ENCODE data around the gene CCL22.
"Not testable (repeated sequence)": the region's sequence is repeated elsewhere in the genome, so short reads cannot be mapped to it uniquely, and the experiment has no call there.

CCL22 gene, protein sequence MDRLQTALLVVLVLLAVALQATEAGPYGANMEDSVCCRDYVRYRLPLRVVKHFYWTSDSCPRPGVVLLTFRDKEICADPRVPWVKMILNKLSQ

DNA sequence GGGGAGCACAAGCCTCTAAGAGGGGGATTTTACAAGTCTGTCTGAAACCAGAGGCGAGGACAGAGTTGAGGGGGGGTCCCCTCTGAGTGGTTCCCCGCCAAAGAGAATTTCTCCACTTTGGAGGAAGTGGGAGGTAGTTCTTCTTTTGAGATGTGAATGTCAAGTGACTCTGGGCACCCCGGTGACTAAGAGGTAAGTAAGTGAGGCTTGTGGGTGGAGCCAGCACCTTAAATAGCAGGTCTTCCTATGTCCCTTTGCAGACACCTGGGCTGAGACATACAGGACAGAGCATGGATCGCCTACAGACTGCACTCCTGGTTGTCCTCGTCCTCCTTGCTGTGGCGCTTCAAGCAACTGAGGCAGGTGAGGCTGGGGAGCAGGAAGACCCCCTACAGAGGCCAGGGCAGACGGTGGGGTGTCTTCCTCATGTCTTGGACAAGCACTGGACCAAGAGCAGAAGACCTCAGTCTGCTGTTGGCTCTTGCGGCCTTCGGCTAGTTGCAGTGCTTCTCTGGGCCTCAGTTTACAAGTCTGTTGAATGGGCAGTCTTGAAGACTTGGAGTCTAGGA is at the start of gene CCL22:
CCL22 (plus strand) TSS at position 257 of the 569 bp plus-strand sequence; CDS start at position 291, 34 bp downstream.
- DNase-seq, result no peak

GRCh38 chr16:57310801-57311200 is 47.8 kb upstream of the CCL22 start:
- DNase-seq, result no peak

DNA sequence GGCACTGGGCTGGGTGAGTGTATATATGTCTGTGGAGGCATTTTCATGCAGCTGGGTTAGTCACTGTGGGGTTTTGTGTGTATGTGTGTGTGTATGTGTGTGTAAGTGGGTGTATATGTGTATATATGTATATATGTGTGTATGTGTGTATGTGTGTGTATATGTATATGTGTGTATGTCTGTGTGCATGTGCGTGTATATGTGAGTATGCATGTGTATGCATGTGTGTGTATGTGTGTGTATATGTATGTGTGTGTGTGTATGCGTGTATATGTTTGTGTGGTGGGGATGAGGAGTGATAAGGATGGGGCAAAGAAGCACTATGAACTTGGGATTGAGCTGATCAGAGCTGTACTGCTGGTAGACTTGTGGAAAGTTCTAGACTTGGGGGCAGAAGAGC is 45.1 kb upstream of the CCL22 start:
- no peak for DNase-seq

DNA sequence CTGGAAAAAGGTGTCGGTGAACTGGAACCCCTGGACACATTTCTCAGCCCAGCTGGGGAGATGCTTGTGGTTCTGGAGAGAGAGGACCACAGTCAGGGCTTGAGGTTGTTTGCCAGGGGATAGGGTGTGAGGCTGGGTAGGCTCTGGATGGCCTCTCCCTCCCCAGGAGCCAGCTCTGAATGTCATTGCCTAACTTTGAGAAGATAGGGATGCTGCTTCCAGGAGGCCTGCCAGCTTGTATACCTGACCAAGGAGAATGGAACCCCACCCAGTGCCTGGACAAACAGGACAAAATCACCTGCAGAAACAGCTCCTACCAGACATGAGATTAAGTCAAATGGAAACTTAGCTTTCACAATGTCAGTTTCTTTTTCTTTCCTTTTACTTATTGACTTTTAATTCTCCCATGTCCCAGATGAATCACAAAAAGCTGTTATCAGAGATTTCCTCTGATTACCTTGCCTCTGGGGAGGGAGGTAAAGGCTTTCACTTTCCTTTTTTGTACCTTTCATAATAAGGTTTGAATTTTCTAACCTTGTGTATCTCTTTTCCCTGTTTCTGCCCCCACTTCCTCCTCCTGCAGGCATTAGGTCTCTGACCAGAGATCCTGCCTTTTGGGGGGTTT is 44.3 kb upstream of the CCL22 start:
- no peak for DNase-seq

DNA sequence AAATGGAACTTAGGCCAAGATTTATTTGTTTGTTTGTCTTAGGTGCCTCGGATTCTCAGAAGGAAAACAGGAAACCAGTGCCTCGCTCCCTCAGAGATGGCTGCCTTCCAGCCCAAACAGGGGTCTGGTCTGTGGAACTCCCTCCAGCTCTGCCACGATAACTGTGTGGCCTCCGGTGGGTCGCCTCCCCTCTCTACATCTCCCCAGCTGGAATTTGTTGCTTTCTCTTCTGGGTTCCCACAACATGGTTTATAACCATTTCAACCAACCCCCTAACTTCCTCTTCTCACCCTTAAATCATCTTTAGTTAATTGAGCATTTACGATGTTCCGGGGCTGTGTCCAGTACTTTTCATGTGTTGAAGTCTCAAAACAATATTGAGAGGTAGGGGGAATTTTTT is 43.2 kb upstream of the CCL22 start:
- DNase-seq, result no peak

DNA sequence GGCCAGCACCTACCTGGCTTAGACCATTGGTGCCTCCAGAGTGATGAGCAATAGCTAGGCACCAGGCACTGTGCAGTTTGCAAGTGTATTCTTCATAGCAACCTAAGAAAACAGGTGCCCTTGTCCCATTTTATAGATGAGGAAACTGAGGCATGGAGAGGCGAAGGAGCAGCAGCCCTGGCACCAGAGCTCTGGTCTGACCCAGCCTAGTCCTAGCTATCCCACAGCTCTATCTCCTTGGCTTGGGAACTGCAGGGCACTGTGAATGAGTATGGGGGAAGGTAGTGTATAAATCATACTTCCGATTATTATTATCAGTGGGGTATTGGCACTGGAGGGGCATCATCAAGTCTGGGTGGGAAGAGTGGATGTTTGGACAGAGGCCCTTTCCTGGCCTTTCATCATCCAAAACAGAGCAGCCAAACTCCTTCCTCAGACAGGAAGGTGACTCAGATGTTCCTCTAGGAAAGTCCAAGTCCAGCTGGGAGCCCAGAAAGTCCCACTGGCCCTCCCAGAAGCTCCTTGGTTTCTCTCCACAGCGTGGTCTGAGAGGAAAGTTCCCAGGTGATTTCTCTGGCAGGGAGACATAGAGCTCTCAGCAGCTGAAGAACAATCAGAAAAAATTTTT is 42.1 kb upstream of the CCL22 start:
- DNase-seq, result no peak

- no peak for DNase-seq
These were observed 40.2 kb upstream of the CCL22 start for GRCh38 chr16:57318240-57318970.

GRCh38 chr16:57319646-57320045 is 38.9 kb upstream of the CCL22 start:
- no peak for DNase-seq

GRCh38 chr16:57324749-57325148 is 33.8 kb upstream of the CCL22 start:
- no peak for DNase-seq

DNA sequence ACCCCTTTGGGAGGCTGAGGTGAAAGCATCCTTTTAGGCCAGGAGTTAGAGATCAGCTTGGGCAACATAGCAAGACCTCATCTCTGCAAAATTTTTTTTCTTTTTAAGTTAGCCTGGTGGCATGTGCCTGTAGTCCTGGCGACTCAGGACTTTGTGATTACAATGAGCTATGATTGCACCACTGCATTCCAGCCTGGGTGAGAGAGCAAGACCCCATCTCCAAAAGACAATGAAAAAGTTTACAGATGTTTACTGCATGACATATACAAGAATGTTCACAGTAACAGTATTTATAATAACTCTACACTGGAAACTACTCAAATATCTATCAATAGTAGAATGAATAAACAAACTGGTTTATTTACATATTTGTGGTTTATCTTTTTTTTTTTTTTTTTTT is 33.1 kb upstream of the CCL22 start:
- no peak for DNase-seq

DNA sequence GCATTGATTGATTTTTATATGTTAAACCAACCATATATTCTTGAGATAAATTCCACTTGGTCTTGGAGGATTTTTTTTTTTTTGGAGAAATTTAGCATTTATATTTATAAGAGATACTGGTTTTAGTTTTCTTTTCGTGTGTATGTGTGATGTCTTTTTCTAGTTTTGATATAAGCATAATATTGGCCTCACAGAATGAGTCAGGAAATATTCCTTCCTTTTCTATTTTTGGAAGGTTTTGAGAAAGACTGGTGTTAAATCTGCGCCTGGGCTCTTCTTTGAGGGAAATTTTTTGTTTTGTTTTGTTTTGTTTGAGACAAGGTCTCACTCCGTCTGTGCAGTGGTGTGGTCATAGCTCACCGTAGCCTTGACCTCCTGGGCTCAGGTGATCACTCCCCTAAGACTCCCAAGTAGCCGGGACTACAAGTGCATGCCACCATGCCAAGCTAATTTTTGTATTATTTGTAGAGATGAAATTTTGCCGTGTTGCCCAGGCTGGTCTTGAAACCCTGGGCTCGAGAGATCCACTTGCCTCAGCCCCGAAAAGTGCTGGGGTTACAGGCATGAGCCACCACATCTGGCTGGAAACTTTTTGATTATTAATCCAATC is 28.8 kb upstream of the CCL22 start:
- DNase-seq, result no peak

GRCh38 chr16:57331355-57331754 is 27.2 kb upstream of the CCL22 start:
- no peak for DNase-seq

GRCh38 chr16:57333402-57333801 is 25.2 kb upstream of the CCL22 start:
- DNase-seq, result no peak

DNA sequence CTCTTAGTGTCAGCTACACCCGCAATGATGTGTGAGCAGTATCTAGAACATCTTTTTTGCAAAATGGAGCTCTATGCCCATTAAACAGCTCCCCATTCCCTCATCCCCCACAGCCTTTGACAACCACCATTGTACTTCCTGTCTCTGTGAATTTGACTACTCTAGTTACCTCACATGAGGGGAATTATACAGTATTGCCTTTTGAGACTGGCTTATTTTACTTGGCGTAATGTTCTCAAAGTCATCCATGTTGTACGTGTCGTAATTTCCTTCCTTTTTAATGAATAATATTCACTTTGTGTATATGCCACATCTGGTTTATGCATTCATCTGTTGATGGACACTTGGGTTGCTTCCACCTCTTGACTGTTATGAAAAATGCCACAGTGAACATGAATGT is 23.2 kb upstream of the CCL22 start:
- no peak for DNase-seq

GRCh38 chr16:57341062-57341440 is 17.5 kb upstream of the CCL22 start:
- no peak for DNase-seq

DNA sequence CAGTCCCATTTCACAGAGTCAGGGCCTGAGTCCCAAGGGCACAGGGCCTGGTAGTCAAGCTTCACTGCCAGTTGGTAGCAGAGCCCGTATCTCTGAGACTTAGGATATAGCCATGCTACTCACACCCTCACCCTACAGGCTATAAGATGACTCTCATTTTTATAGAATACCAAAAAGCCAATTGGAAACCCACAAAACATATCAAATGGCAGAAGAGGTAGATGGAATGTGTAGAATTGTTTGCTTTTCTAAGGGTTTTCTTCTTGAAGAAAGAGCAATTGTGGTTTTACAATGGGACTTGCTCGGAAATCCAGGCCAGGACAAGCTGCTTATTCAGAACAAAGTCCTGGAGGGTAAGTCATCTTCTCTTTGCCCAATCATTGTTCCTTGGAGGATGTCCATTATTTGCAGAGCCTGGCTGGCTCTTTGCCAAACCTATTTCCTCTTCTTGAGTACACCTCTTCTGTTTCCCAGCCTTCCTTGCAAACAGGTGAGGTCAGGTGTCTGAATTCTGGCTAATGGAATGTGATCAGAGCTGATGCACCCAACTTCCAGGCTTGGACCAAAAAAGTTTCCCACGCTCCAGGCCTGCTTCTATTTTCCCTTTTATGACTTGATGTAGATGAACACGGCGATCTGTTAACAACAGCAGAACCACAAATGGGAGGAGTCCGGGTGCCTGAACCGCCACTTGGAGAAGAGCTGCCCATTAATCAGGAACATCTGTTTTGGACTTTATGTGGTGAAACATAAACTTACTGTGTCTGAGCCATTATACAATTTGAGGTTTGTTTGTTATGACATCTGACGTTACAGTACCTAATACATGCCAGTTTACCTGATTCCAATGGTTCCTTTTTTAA is 16.9 kb upstream of the CCL22 start:
- DNase-seq, result peak; percentile 3

- DNase-seq, result not testable (repeated sequence)
These were observed 16.0 kb upstream of the CCL22 start for GRCh38 chr16:57342606-57343005.

DNA sequence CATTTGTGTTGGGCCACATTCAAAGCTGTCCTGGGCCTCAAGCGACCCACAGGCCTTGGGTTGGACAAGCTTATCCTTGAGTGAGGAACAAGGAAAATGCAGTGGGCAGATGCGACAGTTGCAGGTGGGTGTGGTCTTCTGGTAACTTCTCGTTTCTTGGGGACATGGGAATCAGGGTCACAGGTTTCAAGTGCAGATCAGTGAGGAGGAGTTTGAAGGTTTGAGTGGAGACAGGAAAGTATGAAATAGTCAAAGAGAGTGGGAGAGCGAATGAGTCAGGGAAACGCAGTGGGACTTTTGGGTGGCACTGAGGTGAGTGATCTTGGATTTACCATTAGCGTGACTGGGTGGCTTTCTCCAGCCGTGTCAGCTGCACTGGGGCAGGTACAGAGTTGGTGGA is 15.4 kb upstream of the CCL22 start:
- no peak for DNase-seq

- DNase-seq, result not testable (repeated sequence)
These were observed 14.5 kb upstream of the CCL22 start for GRCh38 chr16:57344094-57344493.

DNA sequence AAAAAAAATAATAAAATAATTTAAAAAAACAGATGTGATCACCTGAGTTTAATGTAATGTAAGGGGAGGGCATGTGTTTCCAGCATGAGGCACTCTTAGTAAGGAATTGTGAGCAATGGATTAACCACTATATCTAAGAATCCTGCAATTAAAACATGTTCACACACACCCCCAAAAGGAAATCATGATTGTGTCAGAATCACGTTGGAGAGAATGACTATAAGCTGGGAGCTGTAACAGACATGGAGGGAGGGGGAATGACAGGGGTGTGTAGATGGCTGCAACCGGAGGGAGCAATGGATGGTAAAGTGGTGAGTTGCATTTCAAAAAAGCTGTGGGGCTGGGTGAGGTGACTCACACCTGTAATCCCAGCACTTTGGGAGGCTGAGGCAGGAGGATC is 13.6 kb upstream of the CCL22 start:
- DNase-seq, result no peak

- DNase-seq, result no peak
These were observed 12.8 kb upstream of the CCL22 start for GRCh38 chr16:57345666-57346204.

DNA sequence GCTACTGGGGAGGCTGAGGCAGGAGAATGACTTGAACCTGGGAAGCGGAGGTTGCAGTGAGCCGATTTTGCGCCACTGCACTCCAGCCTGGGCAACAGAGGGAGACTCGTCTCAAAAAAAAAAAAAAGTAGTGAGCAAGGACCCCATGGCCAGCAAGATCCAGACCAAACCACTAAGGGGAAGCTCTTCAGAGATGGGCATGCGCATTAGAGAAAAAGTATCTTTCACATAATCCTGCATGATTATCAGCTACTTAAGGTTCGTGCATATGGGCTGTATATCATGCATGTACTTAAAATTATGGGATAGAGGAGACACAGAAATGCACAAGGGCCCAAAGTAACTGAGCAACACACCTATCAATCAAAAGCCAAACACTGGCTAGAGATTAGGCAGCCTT is 10.7 kb upstream of the CCL22 start:
- no peak for DNase-seq
